WI38 (cell line): ENCODE data around the gene NRTN.
"Not testable (repeated sequence)": the region's sequence is repeated elsewhere in the genome, so short reads cannot be mapped to it uniquely, and the experiment has no call there.

ENCODE experiments used
- H3K4me3 ChIP-seq: 2 replicates; pipeline ENCODE4 v1.5.1; 2011; ENCODE audit warnings: low read depth, mild to moderate bottlenecking, control low read depth, low read length
- TF ChIP-seq, protein P1 (sequence below): IDR thresholded peaks from 2 replicates; pipeline ENCODE4 v1.5.1; 2012; ENCODE audit warnings: low read depth, mild to moderate bottlenecking, control low read depth, low read length

NRTN gene

DNA sequence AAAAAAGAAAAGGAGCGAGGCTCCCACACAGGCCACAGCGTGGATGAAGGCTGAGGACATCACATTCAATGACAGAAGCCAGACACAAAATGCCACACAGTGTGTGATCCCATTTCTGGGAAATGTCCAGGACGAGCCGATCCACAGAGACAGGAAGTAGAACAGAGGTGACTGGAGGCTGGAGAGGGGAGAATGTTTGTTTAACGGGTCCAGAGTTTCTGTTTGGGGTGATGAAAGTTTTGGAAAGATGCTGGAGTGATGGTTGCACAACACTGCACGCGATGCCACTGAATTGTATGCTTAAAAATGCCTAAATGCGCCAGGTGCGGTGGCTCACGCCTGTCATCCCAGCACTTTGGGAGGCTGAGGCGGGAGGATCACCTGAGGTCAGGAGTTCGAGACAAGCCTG, 66.1 kb downstream of the NRTN start:
- TF ChIP-seq, protein P1, sequence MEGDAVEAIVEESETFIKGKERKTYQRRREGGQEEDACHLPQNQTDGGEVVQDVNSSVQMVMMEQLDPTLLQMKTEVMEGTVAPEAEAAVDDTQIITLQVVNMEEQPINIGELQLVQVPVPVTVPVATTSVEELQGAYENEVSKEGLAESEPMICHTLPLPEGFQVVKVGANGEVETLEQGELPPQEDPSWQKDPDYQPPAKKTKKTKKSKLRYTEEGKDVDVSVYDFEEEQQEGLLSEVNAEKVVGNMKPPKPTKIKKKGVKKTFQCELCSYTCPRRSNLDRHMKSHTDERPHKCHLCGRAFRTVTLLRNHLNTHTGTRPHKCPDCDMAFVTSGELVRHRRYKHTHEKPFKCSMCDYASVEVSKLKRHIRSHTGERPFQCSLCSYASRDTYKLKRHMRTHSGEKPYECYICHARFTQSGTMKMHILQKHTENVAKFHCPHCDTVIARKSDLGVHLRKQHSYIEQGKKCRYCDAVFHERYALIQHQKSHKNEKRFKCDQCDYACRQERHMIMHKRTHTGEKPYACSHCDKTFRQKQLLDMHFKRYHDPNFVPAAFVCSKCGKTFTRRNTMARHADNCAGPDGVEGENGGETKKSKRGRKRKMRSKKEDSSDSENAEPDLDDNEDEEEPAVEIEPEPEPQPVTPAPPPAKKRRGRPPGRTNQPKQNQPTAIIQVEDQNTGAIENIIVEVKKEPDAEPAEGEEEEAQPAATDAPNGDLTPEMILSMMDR, result no peak
- no peak overlapping the region for H3K4me3 ChIP-seq

DNA sequence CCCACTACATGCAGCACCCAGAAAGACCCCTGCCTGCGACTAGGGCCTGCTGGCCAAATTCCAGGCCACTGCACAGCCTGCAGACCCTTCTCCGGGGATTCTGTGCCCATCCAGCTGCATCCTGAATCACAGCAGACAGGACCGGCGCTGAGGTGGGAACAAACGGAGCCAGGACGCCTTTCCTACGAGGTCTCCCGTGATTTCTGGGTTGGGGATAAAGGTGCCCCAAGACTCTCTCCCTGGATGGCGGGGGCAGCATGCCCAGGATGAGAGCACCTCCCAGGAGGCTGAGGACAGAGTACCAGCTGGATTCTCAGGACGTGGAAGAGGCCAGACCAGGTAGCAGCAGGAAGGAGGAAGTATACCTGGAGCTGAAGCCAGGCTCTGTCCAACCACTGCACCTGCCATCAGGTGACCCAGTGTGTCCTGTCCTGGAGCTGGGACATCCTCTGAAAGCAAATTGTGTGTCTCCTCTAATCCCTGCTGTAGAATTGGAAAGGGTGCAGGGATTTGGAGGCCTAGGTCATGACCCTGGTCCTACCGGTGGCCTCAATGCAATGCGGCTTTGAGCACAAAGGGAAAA, 68.8 kb downstream of the NRTN start:
- TF ChIP-seq, protein P1, result no peak
- H3K4me3 ChIP-seq, result no peak overlapping the region

DNA sequence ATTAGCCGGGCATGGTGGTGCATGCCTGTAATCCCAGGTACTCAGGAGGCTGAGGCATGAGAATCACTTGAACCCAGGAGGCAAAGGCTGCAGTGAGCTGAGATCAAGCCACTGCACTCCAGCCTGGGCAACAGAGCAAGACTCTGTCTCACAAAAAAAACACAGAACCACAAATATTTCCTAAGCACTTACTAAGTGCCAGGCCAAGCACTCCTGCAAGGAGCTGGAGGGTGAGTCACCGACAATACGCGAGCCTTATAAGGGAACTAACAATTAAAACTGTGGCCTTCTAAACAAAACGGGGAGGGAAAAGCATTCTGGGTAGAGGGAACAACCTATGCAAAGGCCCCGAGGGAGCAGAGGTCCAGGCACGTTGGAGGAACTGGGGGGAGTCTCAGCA, 69.6 kb downstream of the NRTN start:
- not testable (repeated sequence) for H3K4me3 ChIP-seq

DNA sequence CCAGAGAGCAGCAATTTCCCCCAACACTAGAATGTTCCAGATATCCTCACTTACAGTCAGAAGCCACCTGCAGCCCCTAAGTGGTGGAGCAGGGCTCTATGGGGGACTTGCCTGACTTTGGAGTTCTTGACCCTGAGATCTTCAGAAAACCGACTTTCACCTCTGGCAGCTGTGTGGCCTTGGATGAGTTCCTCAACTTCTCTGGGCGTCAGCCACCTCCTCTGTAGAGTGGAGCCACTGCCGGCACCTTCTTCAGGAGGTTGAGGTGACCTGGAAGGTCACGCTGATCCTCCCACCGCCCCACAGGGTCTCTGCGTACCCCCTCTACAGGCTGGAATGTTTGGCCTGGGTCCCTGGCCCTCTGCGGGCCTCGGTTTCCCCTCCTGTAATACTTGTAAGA, 72.6 kb downstream of the NRTN start:
- TF ChIP-seq, protein P1, result no peak
- H3K4me3 ChIP-seq, result no peak overlapping the region

DNA sequence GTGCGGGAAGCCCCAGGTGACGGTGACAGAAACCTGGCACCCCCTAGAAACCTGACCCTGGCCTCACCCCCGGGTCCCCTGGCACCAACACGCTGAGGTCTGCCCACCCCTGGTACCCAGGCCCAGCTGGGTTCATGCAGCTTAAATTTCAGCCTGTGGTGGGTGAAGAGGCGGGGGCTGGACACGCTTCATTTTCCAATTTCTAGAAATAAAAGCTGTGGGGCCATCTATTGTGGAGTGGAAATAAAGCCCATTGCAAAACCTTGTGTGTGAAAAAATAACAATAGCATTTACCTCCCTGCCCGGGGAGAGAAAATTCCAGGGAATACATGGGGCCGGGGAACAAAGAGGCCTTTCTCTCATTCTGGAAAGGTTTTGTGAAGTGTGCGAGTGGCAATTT, 73.0 kb downstream of the NRTN start:
- H3K4me3 ChIP-seq, result no peak overlapping the region
- TF ChIP-seq, protein P1, result no peak
